COLO668 (cell line): Measurements from ENCODE around the gene POR.

Experiments
- DNase-seq: peaks from one replicate; lab custom pipeline; 2025; ENCODE audit not compliant: unreplicated experiment; lab: John Stamatoyannopoulos, UW

POR gene

GRCh38 chr7:75971309-75971960 lies 56.5 kb downstream of the POR start:
- no peak for DNase-seq

- DNase-seq: peak; percentile 9
These were observed 57.2 kb downstream of the POR start for GRCh38 chr7:75971961-75972763.

GRCh38 chr7:75977743-75978142 lies 62.8 kb downstream of the POR start:
- no peak for DNase-seq

GRCh38 chr7:75979759-75980429 lies 64.9 kb downstream of the POR start:
- no peak for DNase-seq

GRCh38 chr7:75980430-75981202 lies 65.7 kb downstream of the POR start:
- DNase-seq: no peak

- no peak for DNase-seq
These were observed 66.2 kb downstream of the POR start for GRCh38 chr7:75981203-75981452.

GRCh38 chr7:75981453-75982305 lies 66.7 kb downstream of the POR start:
- DNase-seq: no peak

- no peak for DNase-seq
These were observed 67.5 kb downstream of the POR start for GRCh38 chr7:75982306-75983064.

- DNase-seq: no peak
These were observed 68.6 kb downstream of the POR start for GRCh38 chr7:75983471-75984129.

- no peak for DNase-seq
These were observed 69.4 kb downstream of the POR start for GRCh38 chr7:75984130-75985008.

GRCh38 chr7:75985009-75985517 lies 70.1 kb downstream of the POR start:
- DNase-seq: no peak

- peak; percentile 24 for DNase-seq
These were observed 70.7 kb downstream of the POR start for GRCh38 chr7:75985518-75986146.

GRCh38 chr7:75986147-75986781 lies 71.3 kb downstream of the POR start:
- no peak for DNase-seq

GRCh38 chr7:75987026-75987804 lies 72.3 kb downstream of the POR start:
- DNase-seq: no peak

- no peak for DNase-seq
These were observed 73.0 kb downstream of the POR start for GRCh38 chr7:75987805-75988567.
